HG03196 (cell line): ENCODE measurements around the gene ELF1.

Experiments
- ATAC-seq: cut with Tn5 transposase; IDR thresholded peaks from one replicate; pipeline ENCODE4 v1.9.1; 2021; ENCODE audit not compliant: unreplicated experiment

ELF1 gene

GRCh38 chr13:41006978-41007743 lies 12.0 kb downstream of the ELF1 start:
- ATAC-seq: no peak

DNA sequence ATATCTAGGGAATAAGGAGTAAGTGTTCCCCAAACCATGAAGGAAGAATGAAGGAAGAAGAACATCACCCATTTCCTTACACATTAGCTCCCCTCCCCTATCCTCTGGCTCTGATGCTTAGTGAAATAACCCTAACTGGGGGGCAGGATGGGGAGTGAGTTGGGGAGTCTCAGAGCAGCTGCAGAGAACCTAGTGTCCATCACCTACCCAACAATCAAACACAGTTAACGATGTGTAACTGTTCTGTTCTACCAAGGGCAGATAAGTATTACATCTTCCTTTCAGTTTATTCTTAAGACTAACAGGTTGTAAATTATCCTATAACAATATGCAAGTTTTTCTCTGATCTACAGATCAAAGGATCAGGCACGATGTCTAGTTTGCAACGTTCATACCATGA lies 12.8 kb downstream of the ELF1 start:
- ATAC-seq: no peak

- no peak for ATAC-seq
These were observed 13.4 kb downstream of the ELF1 start for GRCh38 chr13:41005704-41006103.

- ATAC-seq: peak; percentile 55
These were observed 14.0 kb downstream of the ELF1 start for GRCh38 chr13:41004875-41005693.

- ATAC-seq: no peak
These were observed 16.5 kb downstream of the ELF1 start for GRCh38 chr13:41002606-41003005.

GRCh38 chr13:41001695-41002094 lies 17.4 kb downstream of the ELF1 start:
- no peak for ATAC-seq

DNA sequence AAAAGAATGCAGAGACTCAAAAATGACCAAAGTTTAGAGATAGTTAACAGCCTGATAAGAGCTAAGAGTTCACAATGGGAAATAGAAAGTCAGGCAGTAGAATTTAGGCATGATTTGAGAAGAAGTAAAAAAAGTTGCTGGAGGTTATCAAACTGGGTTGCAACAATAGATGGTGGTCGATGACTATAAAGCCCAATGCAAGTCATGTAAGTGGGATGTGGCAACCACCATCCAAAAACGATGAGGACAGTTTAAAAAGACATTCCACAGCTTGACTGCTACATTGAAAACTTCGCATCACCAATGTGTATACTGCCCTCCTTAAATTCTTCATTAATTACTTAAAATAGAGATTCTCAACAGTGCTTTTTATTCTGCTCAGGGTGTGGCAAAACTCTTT lies 19.7 kb downstream of the ELF1 start:
- no peak for ATAC-seq

GRCh38 chr13:40996426-40997092 lies 22.6 kb downstream of the ELF1 start:
- ATAC-seq: no peak

GRCh38 chr13:40995997-40996396 lies 23.1 kb downstream of the ELF1 start:
- ATAC-seq: no peak

DNA sequence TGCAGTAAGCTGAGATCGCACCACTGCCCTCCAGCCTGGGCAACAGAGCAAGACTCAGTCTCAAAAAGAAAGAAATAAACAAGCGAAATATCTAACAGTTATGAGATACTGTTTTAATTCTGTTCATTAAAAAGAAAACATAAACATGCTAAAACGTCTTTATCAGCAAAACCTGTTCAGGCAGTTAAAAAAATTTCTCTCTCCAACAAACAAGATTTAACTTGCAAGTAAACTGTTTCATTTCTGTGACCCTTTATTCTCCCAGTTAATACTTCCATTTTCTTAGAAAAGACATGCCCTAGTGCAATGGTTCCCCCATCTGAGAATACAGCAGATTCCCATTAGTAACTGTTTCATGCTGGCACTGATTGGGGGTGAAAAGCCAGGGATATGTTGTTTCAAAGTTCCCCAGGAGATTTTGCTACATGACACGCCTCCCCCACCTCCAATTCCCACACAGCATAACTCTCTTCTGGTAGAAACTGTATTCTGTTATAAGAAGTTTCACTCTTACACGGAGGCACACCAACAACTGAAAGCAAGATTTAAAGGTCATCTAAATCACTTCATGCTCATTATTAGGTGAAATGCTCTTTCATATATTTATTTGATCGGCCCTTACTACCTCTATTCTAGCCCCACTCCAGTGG lies 24.4 kb downstream of the ELF1 start:
- peak; percentile 72 for ATAC-seq

GRCh38 chr13:40993987-40994386 lies 25.1 kb downstream of the ELF1 start:
- ATAC-seq: no peak

DNA sequence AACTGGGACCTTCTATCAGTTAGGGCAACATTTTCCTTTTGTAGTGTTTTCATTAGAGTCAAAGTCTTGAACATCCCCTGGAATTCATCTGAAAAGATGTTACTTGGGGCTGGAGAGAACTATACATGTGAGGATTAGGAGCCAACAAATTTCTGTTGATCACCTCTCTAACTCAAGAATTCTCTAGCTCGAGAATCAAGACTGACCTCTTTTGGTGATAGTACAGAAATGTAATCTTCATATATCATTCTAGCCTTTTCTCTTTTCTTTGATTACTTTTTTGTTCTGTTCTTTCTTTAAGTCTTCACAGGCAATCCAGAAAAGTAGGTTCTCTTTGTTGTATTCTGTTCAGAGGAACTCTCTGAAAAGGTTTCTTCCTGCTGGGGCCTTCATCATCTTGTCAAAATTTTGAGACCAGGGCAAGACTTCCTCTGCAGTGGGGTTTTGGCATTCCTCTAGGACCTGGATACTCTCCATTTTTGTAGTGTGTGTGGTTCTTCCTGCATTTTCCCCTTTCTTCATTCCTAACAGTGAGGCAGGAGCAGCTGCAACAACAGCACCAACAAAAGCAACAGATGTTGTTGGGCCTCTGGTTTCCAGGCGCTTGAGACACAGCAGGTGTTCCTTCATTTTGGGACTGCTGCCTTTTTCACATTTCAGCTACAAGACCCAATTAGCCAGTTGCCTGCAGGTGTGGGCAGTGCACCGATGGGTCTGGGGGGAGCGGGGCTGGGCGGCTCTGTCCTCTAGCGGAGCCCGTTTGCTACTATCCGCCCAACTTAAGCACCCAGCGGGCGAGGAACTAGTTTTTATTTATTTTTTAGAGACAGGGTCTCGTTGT lies 26.2 kb downstream of the ELF1 start:
- ATAC-seq: no peak

GRCh38 chr13:40987606-40988280 lies 31.4 kb downstream of the ELF1 start:
- ATAC-seq: no peak

DNA sequence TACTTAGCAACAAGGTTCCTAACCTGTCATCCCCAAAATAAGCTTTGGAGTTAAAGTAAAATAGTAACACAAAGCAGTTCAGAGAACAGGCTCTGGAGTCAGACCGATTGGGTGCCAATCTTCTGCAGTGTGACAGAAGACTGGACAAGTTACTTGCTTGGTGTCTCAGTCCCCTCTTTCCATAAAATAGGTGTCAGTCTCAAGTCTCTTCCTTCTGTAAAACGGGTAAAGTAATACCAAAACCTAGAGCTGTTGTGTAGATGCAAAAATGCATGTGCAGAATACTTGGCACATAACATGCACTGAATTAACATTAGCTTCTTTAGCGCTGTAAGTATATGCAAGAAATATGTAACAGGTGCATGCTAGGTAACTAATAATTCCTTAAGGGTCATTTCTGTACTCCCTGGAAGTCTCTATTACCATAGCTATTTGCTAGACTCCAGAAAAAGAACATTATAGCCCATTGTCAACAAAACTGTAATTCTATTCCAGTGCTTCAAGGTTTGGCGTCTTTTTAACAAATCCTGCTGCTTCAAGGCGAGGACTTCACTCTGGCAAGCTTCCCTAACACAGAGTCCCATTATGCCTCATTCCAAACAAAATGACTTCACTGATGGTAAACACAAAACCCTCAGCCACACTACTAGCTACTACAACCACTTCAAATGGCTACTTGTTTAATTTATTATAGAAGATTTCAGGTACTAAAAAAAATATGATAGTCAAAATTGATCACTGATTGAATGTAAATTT lies 32.8 kb downstream of the ELF1 start:
- ATAC-seq: no peak

- ATAC-seq: no peak
These were observed 33.6 kb downstream of the ELF1 start for GRCh38 chr13:40985381-40986100.

DNA sequence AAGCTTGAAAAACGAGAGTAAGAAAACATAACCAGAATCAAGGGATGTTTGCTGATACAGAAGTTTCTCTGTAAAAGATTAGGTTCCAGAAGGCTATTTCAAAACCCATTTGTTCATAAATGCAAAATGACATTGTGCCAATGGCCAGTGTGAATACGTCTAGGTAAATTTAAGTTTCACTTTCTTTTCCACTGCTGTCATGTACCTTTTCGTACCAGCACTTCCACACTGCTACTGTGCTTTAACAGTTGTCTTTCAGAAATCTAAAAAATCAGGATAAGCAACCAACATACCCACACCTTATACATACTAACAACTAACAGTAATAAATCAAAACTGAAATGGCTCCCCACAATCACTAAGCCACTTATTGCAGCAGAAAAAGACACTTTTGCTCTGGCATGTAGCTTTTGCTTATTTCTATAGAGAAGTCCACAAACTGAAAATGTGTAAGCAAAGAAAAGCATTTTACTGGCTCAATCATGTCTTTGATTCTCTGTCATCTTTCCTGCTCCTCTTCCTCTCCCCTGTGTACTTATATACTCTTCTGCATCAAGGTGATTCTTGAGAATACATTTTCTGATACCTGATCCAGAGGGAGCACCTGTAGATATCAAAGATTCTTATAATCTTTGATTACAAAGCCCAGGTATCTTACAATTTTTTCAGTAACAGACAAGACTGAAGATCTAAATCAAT lies 34.3 kb downstream of the ELF1 start:
- peak; percentile 47 for ATAC-seq

DNA sequence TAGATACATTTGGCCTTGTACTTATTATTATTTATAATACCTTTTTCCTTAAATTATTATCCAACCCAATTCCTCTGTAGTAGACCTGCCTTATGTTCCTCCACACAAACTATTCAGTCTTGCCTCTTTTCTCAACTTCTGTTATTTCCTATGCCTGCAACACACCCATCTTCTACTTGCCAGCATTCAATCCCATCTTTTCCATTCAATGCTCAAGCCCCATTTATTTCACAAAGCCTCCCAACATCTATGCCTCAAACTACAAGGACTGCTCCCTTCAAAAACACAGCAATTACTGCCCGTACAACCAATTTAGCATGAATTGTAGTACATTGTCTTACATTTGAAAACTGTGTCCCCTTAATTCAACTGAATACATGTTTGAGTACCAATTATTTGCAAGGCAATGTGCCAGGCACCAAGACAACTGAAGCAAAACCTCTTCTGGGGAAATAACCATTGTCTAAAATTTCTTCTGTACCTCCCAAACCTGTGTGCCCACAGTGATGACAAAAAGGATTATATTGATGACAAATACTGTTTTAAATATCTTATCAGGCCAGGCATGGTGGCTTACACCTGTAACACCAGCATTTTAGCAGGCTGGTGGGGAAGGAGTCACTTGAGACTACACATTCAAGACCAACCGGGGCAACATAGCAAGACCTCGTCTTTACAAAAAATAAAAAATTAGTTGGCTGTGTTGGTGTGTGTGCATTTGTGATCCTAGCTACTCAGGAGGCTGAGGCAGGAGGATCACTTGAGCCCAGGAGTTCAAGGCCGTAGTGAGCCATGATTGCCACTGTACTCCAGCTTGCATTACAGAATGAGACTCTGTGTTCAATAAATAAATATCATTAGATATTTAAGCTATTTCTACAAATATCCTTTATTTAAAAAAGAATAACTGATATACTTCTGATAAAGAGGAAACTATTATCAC lies 35.1 kb downstream of the ELF1 start:
- peak; percentile 1 for ATAC-seq
